Measurements from ENCODE around the gene WNK2.

The WNK2 gene

GRCh38 chr9:93297659-93298497, 113.9 kb downstream of the WNK2 start:
- TF ChIP-seq CTCF (IDR thresholded peaks at IDR 0.05; ENCODE audit: low read depth, low read length), result no peak

GRCh38 chr9:93298498-93299417, 114.8 kb downstream of the WNK2 start:
- Histone ChIP-seq H3K4me1 (no peaks in the 10 kb centered on the region), H3K9me3 (no peaks in the 10 kb centered on the region), H3K4me3 (ENCODE audit: low read depth, low read length) (no peak overlapping the region), H3K36me3 (no peaks in the 10 kb centered on the region), H3K27me3 (no peaks in the 10 kb centered on the region)
- no peak for DNase-seq
- TF ChIP-seq CTCF (IDR thresholded peaks at IDR 0.05; ENCODE audit: low read depth, low read length), result no peak

More at GRCh38 chr9:93297659-93298497, 113.9 kb downstream of the WNK2 start:
- Histone ChIP-seq H3K9me3 (no peaks in the 10 kb centered on the region), H3K36me3 (no peaks in the 10 kb centered on the region), H3K27me3 (no peaks in the 10 kb centered on the region), H3K4me1 (no peaks in the 10 kb centered on the region), H3K4me3 (ENCODE audit: low read depth, low read length) (no peak overlapping the region)
- no peak for DNase-seq

- Histone ChIP-seq H3K9me3 (no peaks in the 10 kb centered on the region), H3K27me3 (no peaks in the 10 kb centered on the region), H3K4me3 (ENCODE audit: low read depth, low read length) (no peak overlapping the region), H3K4me1 (no peaks in the 10 kb centered on the region), H3K36me3 (no peaks in the 10 kb centered on the region)
- no peak for TF ChIP-seq CTCF (IDR thresholded peaks at IDR 0.05; ENCODE audit: low read depth, low read length)
- no peak for DNase-seq
Measured at GRCh38 chr9:93299418-93300174, 115.7 kb downstream of the WNK2 start.

- H3K36me3 ChIP-seq, result no peaks in the 10 kb centered on the region
- no peaks in the 10 kb centered on the region for H3K27me3 ChIP-seq
- no peak overlapping the region for H3K4me3 ChIP-seq (ENCODE audit: low read depth, low read length)
- TF ChIP-seq CTCF (IDR thresholded peaks at IDR 0.05; ENCODE audit: low read depth, low read length), result no peak
- H3K9me3 ChIP-seq, result no peaks in the 10 kb centered on the region
- H3K4me1 ChIP-seq, result no peaks in the 10 kb centered on the region
- no peak for DNase-seq
Measured at GRCh38 chr9:93300175-93300572, 116.2 kb downstream of the WNK2 start.

- H3K36me3 ChIP-seq, result no peaks in the 10 kb centered on the region
- no peaks in the 10 kb centered on the region for H3K9me3 ChIP-seq
- no peak for TF ChIP-seq CTCF (IDR thresholded peaks at IDR 0.05; ENCODE audit: low read depth, low read length)
- no peaks in the 10 kb centered on the region for H3K27me3 ChIP-seq
- DNase-seq, result no peak
- H3K4me1 ChIP-seq, result no peaks in the 10 kb centered on the region
- no peak overlapping the region for H3K4me3 ChIP-seq (ENCODE audit: low read depth, low read length)
Measured at GRCh38 chr9:93300585-93301081, 116.7 kb downstream of the WNK2 start.
